ENCODE results near the gene TBX5.

The TBX5 gene

GRCh38 chr12:114408886-114409851 lies 3.2 kb upstream of the TBX5 start:
- no peak for TF ChIP-seq CTCF (IDR thresholded peaks at IDR 0.05; ENCODE audit: poor library complexity, severe bottlenecking)
- peaks cover 98% of the 10 kb centered on the region for H3K27me3 ChIP-seq (ENCODE audit: insufficient read depth, poor library complexity, severe bottlenecking)
- H3K9me3 ChIP-seq (ENCODE audit: severe bottlenecking): no peaks in the 10 kb centered on the region
- no peaks in the 10 kb centered on the region for H3K36me3 ChIP-seq (ENCODE audit: low read depth)
- no peak overlapping the region for H3K27ac ChIP-seq (ENCODE audit: poor library complexity, severe bottlenecking)
- ATAC-seq (ENCODE audit: low read depth) (no peak), DNase-seq (ENCODE audit: low spot score) (no peak)
- H3K4me3 ChIP-seq (ENCODE audit: severe bottlenecking): no peak overlapping the region
- H3K4me1 ChIP-seq (ENCODE audit: insufficient read depth, poor library complexity, severe bottlenecking): no peaks in the 10 kb centered on the region

- Histone ChIP-seq H3K27ac (ENCODE audit: poor library complexity, severe bottlenecking) (no peak overlapping the region), H3K27me3 (ENCODE audit: insufficient read depth, poor library complexity, severe bottlenecking) (peaks cover 98% of the 10 kb centered on the region), H3K4me3 (ENCODE audit: severe bottlenecking) (no peak overlapping the region), H3K9me3 (ENCODE audit: severe bottlenecking) (no peaks in the 10 kb centered on the region), H3K36me3 (ENCODE audit: low read depth) (no peaks in the 10 kb centered on the region), H3K4me1 (ENCODE audit: insufficient read depth, poor library complexity, severe bottlenecking) (no peaks in the 10 kb centered on the region)
- no peak for ATAC-seq (ENCODE audit: low read depth)
- DNase-seq (ENCODE audit: low spot score): no peak
- TF ChIP-seq CTCF (IDR thresholded peaks at IDR 0.05; ENCODE audit: poor library complexity, severe bottlenecking): no peak
Observed at GRCh38 chr12:114408471-114408885, 2.5 kb upstream of the TBX5 start.

- Histone ChIP-seq H3K4me3 (ENCODE audit: severe bottlenecking) (no peak overlapping the region), H3K9me3 (ENCODE audit: severe bottlenecking) (no peaks in the 10 kb centered on the region), H3K27me3 (ENCODE audit: insufficient read depth, poor library complexity, severe bottlenecking) (peaks cover 98% of the 10 kb centered on the region), H3K4me1 (ENCODE audit: insufficient read depth, poor library complexity, severe bottlenecking) (no peaks in the 10 kb centered on the region), H3K36me3 (ENCODE audit: low read depth) (no peaks in the 10 kb centered on the region), H3K27ac (ENCODE audit: poor library complexity, severe bottlenecking) (no peak overlapping the region)
- DNase-seq (ENCODE audit: low spot score): no peak
- ATAC-seq (ENCODE audit: low read depth): no peak
- no peak for TF ChIP-seq CTCF (IDR thresholded peaks at IDR 0.05; ENCODE audit: poor library complexity, severe bottlenecking)
Observed at GRCh38 chr12:114407842-114408411, 2.0 kb upstream of the TBX5 start.

GRCh38 chr12:114406984-114407841 lies 1.3 kb upstream of the TBX5 start:
- no peak for TF ChIP-seq CTCF (IDR thresholded peaks at IDR 0.05; ENCODE audit: poor library complexity, severe bottlenecking)
- Histone ChIP-seq H3K27ac (ENCODE audit: poor library complexity, severe bottlenecking) (no peak overlapping the region), H3K9me3 (ENCODE audit: severe bottlenecking) (no peaks in the 10 kb centered on the region), H3K4me1 (ENCODE audit: insufficient read depth, poor library complexity, severe bottlenecking) (no peaks in the 10 kb centered on the region), H3K36me3 (ENCODE audit: low read depth) (no peaks in the 10 kb centered on the region), H3K27me3 (ENCODE audit: insufficient read depth, poor library complexity, severe bottlenecking) (peaks cover 98% of the 10 kb centered on the region), H3K4me3 (ENCODE audit: severe bottlenecking) (no peak overlapping the region)
- no peak for ATAC-seq (ENCODE audit: low read depth)
- DNase-seq (ENCODE audit: low spot score): no peak
